ENCODE measurements around the gene FARS2. TPM values are rescaled to one million over a fixed set of nuclear protein-coding genes. Genes with fewer than 3 reads are reported as not detected.
"Not testable (repeated sequence)": the region's sequence is repeated elsewhere in the genome, so short reads cannot be mapped to it uniquely, and the experiment has no call there.

The FARS2 gene
- total RNA-seq, 1 experiment from 2014 or later, result 10.8 TPM

- no peak for DNase-seq (ENCODE audit: extremely low read depth, low read depth)
These were observed 509.9 kb downstream of the FARS2 start for GRCh38 chr6:5771211-5771610.

GRCh38 chr6:5771759-5772390 is 510.6 kb downstream of the FARS2 start:
- DNase-seq (ENCODE audit: extremely low read depth, low read depth), result no peak

DNA sequence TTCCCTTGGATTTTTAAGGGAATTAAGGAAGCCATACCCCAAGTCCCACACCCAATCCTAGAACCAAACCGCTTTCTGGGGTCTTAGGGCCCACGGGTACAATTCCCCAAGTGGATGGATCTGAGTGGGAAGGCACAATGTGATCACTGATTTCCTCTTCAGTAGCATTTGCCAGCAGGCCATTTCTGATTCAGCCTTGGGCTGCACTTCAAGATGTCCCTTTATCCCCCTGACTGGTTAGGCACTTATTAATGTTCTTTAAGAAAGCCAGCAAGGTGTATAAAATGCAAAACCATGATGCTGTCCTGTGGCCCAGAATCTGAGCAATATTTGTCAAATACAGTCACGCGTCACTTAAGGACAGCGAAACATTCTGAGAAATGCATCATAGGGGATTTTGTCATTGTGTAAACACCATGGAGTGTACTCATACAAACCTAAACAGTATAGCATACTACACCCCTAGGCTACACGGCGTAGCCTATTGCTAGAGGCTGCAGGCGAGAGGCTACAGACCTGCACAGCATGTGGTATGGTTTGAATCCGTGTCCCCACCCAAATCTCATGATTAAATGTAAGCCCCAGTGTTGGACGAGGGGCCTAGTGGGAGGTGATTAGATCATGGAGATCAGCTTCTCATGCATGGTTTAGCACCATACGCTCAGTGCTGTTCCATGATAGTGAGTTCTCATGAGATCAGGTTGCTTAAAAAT is 511.3 kb downstream of the FARS2 start:
- no peak for DNase-seq (ENCODE audit: extremely low read depth, low read depth)

- no peak for DNase-seq (ENCODE audit: extremely low read depth, low read depth)
These were observed 514.8 kb downstream of the FARS2 start for GRCh38 chr6:5776104-5776503.

- DNase-seq (ENCODE audit: extremely low read depth, low read depth), result no peak
These were observed 515.5 kb downstream of the FARS2 start for GRCh38 chr6:5776706-5777390.

DNA sequence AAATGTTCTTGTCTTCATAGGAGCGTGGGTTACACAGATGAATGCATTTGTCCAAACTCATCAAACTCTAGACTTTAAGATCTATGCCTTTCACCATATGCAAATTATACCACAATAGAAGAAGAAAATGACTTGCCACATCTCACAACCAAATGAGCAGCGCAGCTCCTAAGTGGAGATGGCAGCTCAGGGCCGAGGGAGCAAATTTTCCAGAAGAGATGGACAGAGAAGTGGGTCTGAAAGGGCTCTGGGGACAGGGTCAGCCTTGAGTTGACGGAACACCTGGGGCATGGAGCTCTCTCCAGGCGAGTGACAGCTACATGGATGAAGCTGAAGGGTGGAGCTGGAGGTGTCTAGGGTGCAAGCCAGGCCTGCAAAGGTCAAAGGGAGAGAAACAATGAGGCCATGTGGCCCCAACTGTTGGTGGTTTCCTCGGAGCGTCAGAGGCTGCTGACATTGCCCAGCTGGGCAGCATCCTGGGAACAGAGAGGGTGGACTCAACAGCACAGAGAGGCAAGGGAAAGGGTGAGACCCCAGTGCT is 517.1 kb downstream of the FARS2 start:
- no peak for DNase-seq (ENCODE audit: extremely low read depth, low read depth)

- no peak for DNase-seq (ENCODE audit: extremely low read depth, low read depth)
These were observed 517.6 kb downstream of the FARS2 start for GRCh38 chr6:5778906-5779305.

DNA sequence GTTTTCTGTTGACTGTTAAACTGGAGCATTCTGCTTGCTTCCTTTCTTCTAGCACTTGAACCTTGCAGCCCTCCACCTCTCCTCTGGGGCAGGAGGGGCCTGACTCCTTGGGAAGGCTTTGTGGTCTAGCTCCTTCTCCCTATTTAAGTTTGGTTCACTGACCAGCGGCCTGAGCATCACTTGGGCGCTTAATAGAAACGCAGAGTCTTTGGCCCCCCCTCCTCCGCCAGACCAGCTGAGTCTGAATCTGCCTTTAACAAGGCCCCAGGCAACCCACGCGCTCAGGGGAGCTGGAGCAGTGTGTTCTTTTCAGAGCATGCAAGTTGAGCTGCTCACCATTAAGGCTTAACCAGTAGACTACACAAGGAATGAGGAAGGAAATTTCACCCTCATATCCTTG is 519.7 kb downstream of the FARS2 start:
- DNase-seq (ENCODE audit: extremely low read depth, low read depth), result no peak

DNA sequence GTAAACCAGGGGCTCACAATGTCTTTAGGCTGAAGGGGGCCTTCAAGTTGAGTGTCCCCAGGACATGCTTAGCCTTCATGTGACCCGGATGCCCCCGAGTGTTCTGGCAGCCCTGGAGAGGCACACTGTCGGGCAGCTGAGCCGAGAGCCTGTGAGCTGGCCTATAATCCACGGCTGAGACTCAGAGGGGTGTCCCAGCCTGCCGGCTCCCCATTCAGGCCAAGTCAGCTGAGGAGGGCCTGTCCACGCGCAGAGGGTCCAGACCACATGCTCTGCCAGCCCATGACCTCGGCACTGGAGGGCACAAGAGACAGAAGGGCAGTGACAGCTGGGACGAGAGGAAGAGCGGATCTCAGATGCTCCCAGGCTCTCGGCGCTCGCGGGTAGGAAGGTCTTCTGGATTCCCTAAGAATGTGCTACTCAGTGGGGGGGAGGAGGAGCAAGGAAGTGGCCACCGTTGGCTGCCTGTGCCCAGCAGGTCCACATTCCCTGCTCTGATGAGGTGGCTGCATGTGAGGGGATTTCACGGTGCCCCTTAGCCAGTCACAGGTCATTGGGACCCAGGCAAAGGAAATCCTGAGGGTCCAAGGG is 520.7 kb downstream of the FARS2 start:
- DNase-seq (ENCODE audit: extremely low read depth, low read depth), result no peak

DNA sequence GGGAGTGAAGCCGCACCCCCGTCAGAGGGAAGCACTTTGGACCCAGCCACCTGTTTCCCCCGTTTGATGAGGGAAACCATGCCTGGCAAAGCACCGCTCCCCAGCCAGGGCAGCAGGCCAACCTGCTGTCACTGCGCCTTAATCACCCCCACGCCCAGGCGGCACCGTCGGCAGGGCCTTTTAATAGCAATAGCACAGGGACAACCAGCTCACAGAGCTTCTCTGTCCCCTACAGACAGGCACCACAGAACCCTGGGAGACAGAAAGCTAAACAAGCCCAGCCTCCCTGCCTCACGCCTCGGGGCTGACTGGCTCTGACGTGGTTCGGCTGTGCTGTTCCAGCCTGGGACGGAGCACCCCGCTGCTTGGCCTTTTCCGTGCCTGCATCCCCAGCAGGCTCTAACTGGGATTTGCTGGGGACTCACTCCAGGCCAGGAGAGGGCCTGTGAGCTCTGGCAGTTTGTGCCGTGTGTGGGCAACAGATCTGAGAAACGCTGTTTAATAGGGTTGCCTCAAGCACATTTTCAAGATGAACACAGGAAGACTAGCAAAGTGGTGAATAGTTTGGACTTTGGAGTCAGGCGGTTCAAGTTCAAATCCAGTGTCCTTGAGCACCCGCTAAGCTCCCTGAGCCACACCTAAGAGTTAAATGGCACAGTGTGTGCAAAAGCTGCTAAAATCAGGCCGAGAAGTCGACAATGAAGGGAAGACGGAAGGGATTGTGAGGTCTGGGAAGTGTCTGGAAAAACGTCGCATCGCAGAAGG is 521.7 kb downstream of the FARS2 start:
- DNase-seq (ENCODE audit: extremely low read depth, low read depth), result no peak

DNA sequence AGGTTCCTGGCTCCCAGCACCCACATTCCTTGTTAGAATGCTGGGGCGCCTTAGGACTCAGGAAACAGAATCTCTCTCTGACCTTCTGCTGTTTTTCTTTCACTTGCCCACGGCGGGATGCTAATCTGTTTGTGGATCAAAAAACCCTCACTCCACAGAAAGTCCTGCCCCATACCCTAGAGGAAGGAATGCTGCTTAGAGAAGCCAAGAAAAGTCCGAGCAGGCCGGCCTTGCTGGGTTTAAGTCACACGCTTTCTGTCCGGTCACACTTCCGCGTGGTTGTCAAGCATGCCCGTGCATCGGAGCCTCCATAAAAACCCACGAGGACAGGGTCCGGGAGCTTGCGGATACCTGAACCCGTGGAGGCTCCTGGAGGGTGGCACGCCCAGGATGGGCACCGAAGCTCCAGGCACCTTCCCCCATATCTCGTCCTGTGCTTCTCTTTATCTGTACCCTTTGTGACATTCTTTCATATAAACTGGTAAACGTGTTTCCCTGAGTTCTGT is 522.3 kb downstream of the FARS2 start:
- no peak for DNase-seq (ENCODE audit: extremely low read depth, low read depth)

DNA sequence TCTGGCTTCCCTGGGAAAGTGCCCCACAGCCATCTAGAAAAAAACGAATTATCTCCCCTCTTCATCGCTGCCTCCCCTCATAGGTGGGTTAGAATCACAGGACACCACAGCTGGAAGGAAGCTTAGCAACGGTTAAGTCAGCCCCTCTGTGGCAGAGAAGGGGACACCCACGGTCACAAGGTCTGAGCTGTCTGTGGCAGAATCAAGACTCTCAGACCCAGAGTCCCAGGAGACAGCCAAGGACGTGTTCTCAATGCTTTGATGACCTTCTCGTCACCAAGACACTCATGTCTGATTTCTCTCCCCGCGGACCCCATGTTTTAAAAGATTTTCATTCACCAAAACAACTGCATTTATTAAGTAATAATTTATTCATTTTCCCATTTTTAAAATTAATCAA is 523.9 kb downstream of the FARS2 start:
- no peak for DNase-seq (ENCODE audit: extremely low read depth, low read depth)

DNA sequence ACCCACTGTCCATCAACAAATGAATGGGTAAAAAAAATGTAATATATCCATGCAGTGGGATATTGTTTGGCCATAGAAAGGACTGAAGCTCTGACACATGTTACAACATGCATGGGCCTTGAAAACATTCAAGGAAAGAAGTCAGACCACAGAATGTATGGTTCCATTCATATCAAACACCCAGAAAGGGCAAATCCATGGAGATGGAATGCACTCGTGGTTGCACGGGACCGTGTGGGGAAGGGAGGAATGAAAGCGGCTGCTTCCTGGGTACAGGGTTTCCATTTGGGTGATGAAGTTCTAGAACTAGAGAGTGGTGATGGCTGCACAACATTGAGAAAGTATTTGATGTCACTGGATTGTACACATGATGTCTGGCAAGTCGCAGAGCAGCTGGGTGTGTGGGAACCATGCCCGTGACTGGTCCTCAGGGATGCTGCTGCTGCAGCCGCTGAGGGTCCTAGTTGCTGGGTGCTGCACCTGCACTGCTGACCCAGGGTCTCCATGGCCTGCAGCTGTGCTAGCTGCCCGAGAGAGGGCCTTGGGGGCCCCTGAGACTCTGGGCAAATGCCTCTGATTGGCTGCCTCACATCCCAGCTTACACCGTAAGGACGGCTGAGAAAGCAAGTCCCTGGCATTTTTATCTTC is 525.1 kb downstream of the FARS2 start:
- no peak for DNase-seq (ENCODE audit: extremely low read depth, low read depth)

DNA sequence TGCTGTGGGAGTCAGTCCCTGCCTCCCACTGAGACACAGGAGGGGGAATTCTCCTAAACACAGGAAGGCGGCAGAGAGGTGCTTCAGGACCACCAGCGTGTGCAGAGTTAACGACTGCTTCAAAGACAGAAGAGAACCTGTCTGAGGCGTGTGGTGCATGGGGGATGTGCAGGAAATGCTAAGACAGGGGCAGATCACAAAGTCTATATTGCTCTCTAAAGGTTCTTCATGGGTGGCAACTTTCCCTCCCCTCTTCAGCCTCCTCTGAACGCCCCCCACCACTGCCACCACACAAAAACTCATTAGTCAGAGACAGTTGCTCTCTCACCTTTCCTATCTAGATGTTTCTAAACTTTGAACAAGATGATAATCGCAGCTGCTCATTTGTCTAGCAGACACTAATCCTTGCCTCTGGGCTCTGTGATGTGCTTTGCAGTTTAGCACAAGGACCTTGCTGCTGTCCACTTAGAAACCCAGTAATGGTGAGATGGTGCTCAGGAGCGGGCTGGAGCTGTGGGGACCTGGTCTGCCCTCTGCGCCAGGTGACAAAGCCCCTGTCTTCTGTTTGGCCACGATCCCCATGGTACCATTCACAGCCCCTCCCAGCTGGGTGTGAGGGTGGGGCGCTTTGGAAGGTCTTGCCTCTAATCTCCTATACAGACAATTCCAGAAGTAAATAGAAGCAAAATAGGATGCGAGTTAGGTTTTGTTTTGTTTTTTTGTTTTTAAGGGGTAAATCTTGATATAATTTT is 525.8 kb downstream of the FARS2 start:
- DNase-seq (ENCODE audit: extremely low read depth, low read depth), result no peak

DNA sequence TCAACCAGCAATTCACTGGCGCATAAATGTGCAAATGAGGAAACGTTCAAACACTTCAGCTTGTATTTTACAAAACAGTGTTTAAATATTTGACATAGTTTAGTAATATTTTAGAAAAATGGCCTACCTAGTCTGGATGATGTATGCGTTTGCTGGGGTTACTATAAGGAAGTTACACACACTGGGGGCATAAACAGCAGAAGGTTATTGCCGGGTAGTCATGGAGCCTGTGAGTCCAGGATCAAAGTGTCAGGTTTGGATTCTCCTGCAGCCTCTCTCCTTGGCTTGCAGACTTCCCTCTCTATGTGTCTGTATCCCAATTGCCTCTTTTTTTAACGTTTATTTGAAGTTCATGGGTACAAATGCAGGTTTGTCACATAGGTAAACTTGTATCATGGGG is 528.1 kb downstream of the FARS2 start:
- DNase-seq (ENCODE audit: extremely low read depth, low read depth), result not testable (repeated sequence)

GRCh38 chr6:5796555-5796954 is 535.2 kb downstream of the FARS2 start:
- DNase-seq (ENCODE audit: extremely low read depth, low read depth), result not testable (repeated sequence)

GRCh38 chr6:5806406-5806805 is 545.1 kb downstream of the FARS2 start:
- not testable (repeated sequence) for DNase-seq (ENCODE audit: extremely low read depth, low read depth)

DNA sequence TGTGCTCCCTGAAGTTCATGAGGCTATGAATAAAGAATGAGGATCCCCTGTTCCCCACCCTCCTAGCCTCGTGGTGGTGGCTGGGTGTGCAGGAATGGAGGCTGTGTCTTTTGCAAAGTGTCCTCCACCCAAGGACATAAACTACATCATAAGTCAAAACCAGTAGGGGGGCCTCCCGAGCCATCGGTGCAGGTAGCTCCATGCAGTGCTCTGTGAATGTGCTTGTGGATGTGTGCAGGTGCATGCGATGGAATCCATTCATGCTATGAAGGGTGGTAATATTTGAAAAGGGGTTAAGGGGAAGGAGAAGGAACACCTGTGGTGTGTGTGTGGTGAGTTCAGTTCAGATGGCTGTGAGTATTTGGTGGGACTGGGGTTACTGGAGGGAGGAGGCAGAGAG is 548.1 kb downstream of the FARS2 start:
- no peak for DNase-seq (ENCODE audit: extremely low read depth, low read depth)

- no peak for DNase-seq (ENCODE audit: extremely low read depth, low read depth)
These were observed 550.7 kb downstream of the FARS2 start for GRCh38 chr6:5811997-5812396.
